ENCODE results near the gene ANK3.

- TF ChIP-seq CTCF (optimal IDR thresholded peaks at IDR 0.05 in 1 of 3, IDR thresholded peaks at IDR 0.05 in 1 of 3, conservative IDR thresholded peaks at IDR 0.05 in 1 of 3; ENCODE audit: extremely low read depth in 1 of 3, insufficient read depth in 2 of 3, low read length in 3 of 3) (no peak), EZH2 (IDR thresholded peaks at IDR 0.05; ENCODE audit: low read length) (no peak)
Measured at GRCh38 chr10:60257767-60258428, 131.8 kb downstream of the ANK3 start.

Measured in keratinocyte (primary cell).